ENCODE measurements around the gene MT1M.

MT1M gene

DNA sequence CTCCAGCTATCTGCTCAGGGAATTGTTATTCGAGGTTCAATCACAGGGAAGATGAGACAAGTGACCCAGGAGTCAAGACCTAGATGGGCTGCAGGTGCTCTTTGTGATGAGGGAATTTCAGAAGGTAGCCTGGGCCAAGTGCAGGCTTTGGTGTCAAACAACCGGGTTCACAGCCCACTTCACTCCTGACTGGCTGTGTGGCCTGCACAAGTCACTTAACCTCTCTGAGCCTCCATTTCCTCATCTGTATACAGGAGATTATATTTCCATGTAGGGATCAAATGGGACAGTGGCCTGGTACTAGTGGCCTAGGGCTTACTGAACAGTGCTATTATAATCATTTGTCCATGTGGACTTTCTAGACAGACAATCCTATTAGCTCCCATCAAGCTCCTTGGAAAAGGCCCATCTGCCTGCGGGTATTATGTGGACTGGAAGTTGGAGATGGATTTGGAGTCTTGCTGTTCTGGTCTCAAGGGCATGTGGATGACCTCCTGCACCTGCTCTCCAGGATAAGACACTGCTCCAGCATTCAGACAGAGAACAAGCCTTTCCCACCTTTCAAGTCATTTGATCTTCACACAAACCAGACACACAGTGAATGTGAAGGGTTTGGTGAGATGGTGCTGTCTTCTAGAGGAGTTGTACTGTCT is 46.7 kb downstream of the MT1M start:
- Histone ChIP-seq H3K4me1 (peaks cover 0 to 29% (median 8%) of the 10 kb centered on the region in 4 donors), H3K4me3 (no peak overlapping the region), H3K27me3 (peaks cover 0 to 20% of the 10 kb centered on the region in 2 donors), H3K9me3 (no peaks in the 10 kb centered on the region), H3K27ac (no peak overlapping the region), H3K36me3 (peaks cover 6 to 7% (median 6%) of the 10 kb centered on the region in 3 donors)
- peak in 1 of 2 donors; percentile 44 for DNase-seq
- TF ChIP-seq, protein P1, sequence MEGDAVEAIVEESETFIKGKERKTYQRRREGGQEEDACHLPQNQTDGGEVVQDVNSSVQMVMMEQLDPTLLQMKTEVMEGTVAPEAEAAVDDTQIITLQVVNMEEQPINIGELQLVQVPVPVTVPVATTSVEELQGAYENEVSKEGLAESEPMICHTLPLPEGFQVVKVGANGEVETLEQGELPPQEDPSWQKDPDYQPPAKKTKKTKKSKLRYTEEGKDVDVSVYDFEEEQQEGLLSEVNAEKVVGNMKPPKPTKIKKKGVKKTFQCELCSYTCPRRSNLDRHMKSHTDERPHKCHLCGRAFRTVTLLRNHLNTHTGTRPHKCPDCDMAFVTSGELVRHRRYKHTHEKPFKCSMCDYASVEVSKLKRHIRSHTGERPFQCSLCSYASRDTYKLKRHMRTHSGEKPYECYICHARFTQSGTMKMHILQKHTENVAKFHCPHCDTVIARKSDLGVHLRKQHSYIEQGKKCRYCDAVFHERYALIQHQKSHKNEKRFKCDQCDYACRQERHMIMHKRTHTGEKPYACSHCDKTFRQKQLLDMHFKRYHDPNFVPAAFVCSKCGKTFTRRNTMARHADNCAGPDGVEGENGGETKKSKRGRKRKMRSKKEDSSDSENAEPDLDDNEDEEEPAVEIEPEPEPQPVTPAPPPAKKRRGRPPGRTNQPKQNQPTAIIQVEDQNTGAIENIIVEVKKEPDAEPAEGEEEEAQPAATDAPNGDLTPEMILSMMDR (IDR thresholded peaks at IDR 0.05), result no peak
- intact Hi-C loops (cut with DNase I; ENCODE audit: low total_unique reads), result no loop called here

DNA sequence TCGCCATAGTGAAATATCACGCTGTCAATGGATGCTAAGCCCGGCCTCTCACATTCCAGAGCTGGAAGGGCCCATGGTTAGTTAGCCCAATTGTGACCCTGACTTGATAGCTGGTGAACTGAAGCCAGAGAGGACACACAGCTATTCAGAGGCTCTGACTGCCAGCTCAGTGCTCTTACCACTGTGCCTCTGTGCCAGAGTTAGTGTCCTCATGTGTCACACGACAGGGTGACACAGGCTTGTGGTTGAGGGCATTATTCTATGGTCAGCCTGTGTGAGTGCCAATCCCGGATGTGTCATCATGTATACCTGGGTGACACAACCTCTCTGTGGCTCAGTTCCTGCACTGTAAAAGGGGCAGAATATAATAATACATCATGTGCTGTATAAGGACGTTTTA is 47.4 kb downstream of the MT1M start:
- peak in 1 of 2 donors; percentile 27 for DNase-seq
- intact Hi-C loops (cut with DNase I; ENCODE audit: low total_unique reads), result loop anchor here (5.0 kb wide), 1 partner anchor 73 kb away; the partner anchor contains the start of gene MT2A
- Histone ChIP-seq H3K9me3 (no peaks in the 10 kb centered on the region), H3K36me3 (peaks cover 6 to 10% (median 8%) of the 10 kb centered on the region in 3 donors), H3K27me3 (peaks cover 0 to 17% of the 10 kb centered on the region in 2 donors), H3K4me3 (no peak overlapping the region), H3K27ac (no peak overlapping the region), H3K4me1 (peaks cover 0 to 36% (median 11%) of the 10 kb centered on the region in 4 donors)
- TF ChIP-seq, protein P1 (IDR thresholded peaks at IDR 0.05), result no peak

- H3K4me3 ChIP-seq, result peak within 1 kb of the TSS; percentile 80 to 82
- intact Hi-C loops (cut with DNase I; ENCODE audit: low total_unique reads), result loop anchor here (5.0 kb wide), 1 partner anchor 75 kb away; the partner anchor contains the start of gene MT2A
- H3K27me3 ChIP-seq, result no peaks in the 10 kb centered on the region
Observed at GRCh38 chr16:56681939-56682702, 49.7 kb downstream of the MT1M start, which contains the start of gene MT1X. Gene MT1X, plus strand, starts transcription at chr16:56682470. Its CDS starts 71 bp downstream, at chr16:56682541.

GRCh38 chr16:56682703-56683397 is 50.4 kb downstream of the MT1M start:
- Histone ChIP-seq H3K27me3 (no peaks in the 10 kb centered on the region), H3K4me3 (peak overlapping the region; percentile 80 to 82), H3K9me3 (peaks cover 0 to 10% (median 0%) of the 10 kb centered on the region in 3 donors), H3K27ac (peak overlapping the region; percentile 87 to 88), H3K36me3 (peaks cover 6 to 25% (median 14%) of the 10 kb centered on the region in 3 donors), H3K4me1 (peaks cover 0 to 39% (median 10%) of the 10 kb centered on the region in 4 donors)
- intact Hi-C loops (cut with DNase I; ENCODE audit: low total_unique reads), result loop anchor here (5.0 kb wide), 1 partner anchor 76 kb away; the partner anchor contains the start of gene MT2A
- no peak for DNase-seq
- TF ChIP-seq, protein P1 (IDR thresholded peaks at IDR 0.05), result no peak

More at GRCh38 chr16:56681939-56682702, 49.7 kb downstream of the MT1M start, which contains the start of gene MT1X:
- TF ChIP-seq, protein P1 (IDR thresholded peaks at IDR 0.05), result no peak
- peak within 1 kb of the TSS; percentile 87 to 88 for H3K27ac ChIP-seq
- peak; percentile 94 to 98 for DNase-seq
- H3K9me3 ChIP-seq, result peaks cover 0 to 9% (median 0%) of the 10 kb centered on the region in 3 donors
- peaks cover 0 to 39% (median 10%) of the 10 kb centered on the region in 4 donors for H3K4me1 ChIP-seq
- H3K36me3 ChIP-seq, result peaks cover 6 to 25% (median 14%) of the 10 kb centered on the region in 3 donors
